Neural cell (in vitro differentiated cells): Measurements from ENCODE around the gene TMTC1. TPM values are rescaled to one million over a fixed set of nuclear protein-coding genes. Genes with fewer than 3 reads are reported as not detected.

ENCODE experiments used
- H2AFZ ChIP-seq: fragments of 200-600, 300-800 bp; sonication (generic), shearing (Covaris generic); 2 replicates; pipeline ENCODE4 v1.6.0; 2014; ENCODE audit warnings: low read depth, mild to moderate bottlenecking, antibody characterized with exemption, low read length, moderate library complexity
- H3F3A ChIP-seq: fragments of 200-600 bp; shearing (Covaris generic); 2 replicates; pipeline ENCODE4 v1.6.1; 2016; ENCODE audit warnings: mild to moderate bottlenecking, moderate library complexity, mixed read lengths, antibody characterized with exemption, low read length; ENCODE audit not compliant: insufficient read depth, poor library complexity, severe bottlenecking
- H3K27ac ChIP-seq: fragments of 200-600, 300-800 bp; sonication (generic), shearing (Covaris generic); 2 replicates; pipeline ENCODE4 v1.5.1; 2014; ENCODE audit warnings: mild to moderate bottlenecking, low read length, moderate library complexity
- H3K27me3 ChIP-seq: fragments of 300-800, 200-600 bp; sonication (generic), shearing (Covaris generic); 2 replicates; pipeline ENCODE4 v1.6.0; 2014; ENCODE audit warnings: mild to moderate bottlenecking, low read depth, low read length, moderate library complexity; ENCODE audit not compliant: insufficient read depth
- H3K36me3 ChIP-seq: fragments of 300-800, 200-600 bp; sonication (generic), shearing (Covaris generic); 2 replicates; pipeline ENCODE4 v1.5.1; 2014; ENCODE audit warnings: mild to moderate bottlenecking, antibody characterized with exemption, low read length, moderate library complexity; ENCODE audit not compliant: insufficient read depth
- H3K4me2 ChIP-seq: fragments of 300-800, 200-600 bp; sonication (generic), shearing (Covaris generic); 2 replicates; pipeline ENCODE4 v1.6.0; 2014; ENCODE audit warnings: mild to moderate bottlenecking, low read length
- H3K4me3 ChIP-seq: fragments of 300-800, 200-600 bp; sonication (generic), shearing (Covaris generic); 2 replicates; pipeline ENCODE4 v1.5.1; 2014; ENCODE audit warnings: mild to moderate bottlenecking, low read length, moderate library complexity
- H3K79me2 ChIP-seq: fragments of 200-600 bp; shearing (Covaris generic); replicated peaks from 2 replicates; pipeline ENCODE4 v1.6.0; 2014; ENCODE audit warnings: mild to moderate bottlenecking, low read length, moderate library complexity; ENCODE audit not compliant: insufficient read depth
- H3K9ac ChIP-seq: fragments of 300-800, 200-600 bp; sonication (generic), shearing (Covaris generic); 2 replicates; pipeline ENCODE4 v1.6.1; 2016; ENCODE audit warnings: mild to moderate bottlenecking, low read length, mixed read lengths
- H3K9me2 ChIP-seq: fragments of 200-600 bp; shearing (Covaris generic); 2 replicates; pipeline ENCODE4 v1.6.1; 2016; ENCODE audit warnings: mild to moderate bottlenecking, low read length, mixed read lengths; ENCODE audit not compliant: insufficient read depth
- H3K9me3 ChIP-seq: fragments of 200-600, 300-800 bp; sonication (generic), shearing (Covaris generic); 2 replicates; pipeline ENCODE4 v1.6.1; 2016; ENCODE audit warnings: mild to moderate bottlenecking, mixed run types, low read length, moderate library complexity, mixed read lengths
- H4K20me1 ChIP-seq: fragments of 200-600 bp; shearing (Covaris generic); 2 replicates; pipeline ENCODE4 v1.6.1; 2016; ENCODE audit warnings: mild to moderate bottlenecking, mixed run types; ENCODE audit not compliant: insufficient read depth
- CTCF ChIP-seq: fragments of 450-650 bp; IDR thresholded peaks from 2 replicates; pipeline ENCODE4 v1.5.1; 2014; ENCODE audit warnings: antibody characterized with exemption, mild to moderate bottlenecking, moderate library complexity; ENCODE audit not compliant: poor library complexity, severe bottlenecking
- EP300 ChIP-seq: fragments of 450-650 bp; conservative IDR thresholded peaks from 2 replicates; pipeline ENCODE4 v1.6.1; 2014; ENCODE audit warnings: antibody characterized with exemption, mild to moderate bottlenecking, moderate library complexity; ENCODE audit not compliant: poor library complexity, severe bottlenecking
- EZH2 ChIP-seq: fragments of 200-600, 300-800 bp; shearing (Covaris generic), sonication (generic); IDR thresholded peaks from 2 replicates; pipeline ENCODE4 v1.6.1; 2014; ENCODE audit warnings: antibody characterized with exemption, low read length, borderline replicate concordance, mild to moderate bottlenecking; ENCODE audit not compliant: insufficient read depth, poor library complexity, severe bottlenecking
- MXI1 ChIP-seq: fragments of 450-650 bp; conservative IDR thresholded peaks from 2 replicates; pipeline ENCODE4 v1.6.1; 2014; ENCODE audit warnings: antibody characterized with exemption, mild to moderate bottlenecking; ENCODE audit not compliant: poor library complexity, severe bottlenecking
- POLR2AphosphoS5 ChIP-seq: IDR thresholded peaks from 2 replicates; pipeline ENCODE4 v1.6.1; 2012
- RAD21 ChIP-seq: fragments of 450-650 bp; conservative IDR thresholded peaks from 2 replicates; pipeline ENCODE4 v1.6.1; 2014; ENCODE audit warnings: antibody characterized with exemption, mild to moderate bottlenecking, moderate library complexity
- REST ChIP-seq: IDR thresholded peaks from 2 replicates; pipeline ENCODE4 v1.6.1; 2012; ENCODE audit warnings: borderline replicate concordance
- SMC3 ChIP-seq: fragments of 450-650 bp; conservative IDR thresholded peaks from 2 replicates; pipeline ENCODE4 v1.6.1; 2014; ENCODE audit warnings: antibody characterized with exemption, mild to moderate bottlenecking, moderate library complexity; ENCODE audit not compliant: poor library complexity
- TAF1 ChIP-seq: IDR thresholded peaks from 2 replicates; pipeline ENCODE4 v1.6.1; 2012; ENCODE audit warnings: low read depth
- polyA plus RNA-seq: library from polyadenylated mRNA; depleted of rRNA; stranded (reverse); fragments of >200 nt; gene quantifications from 2 replicates; pipeline ENCODE4 v1.2.3, GENCODE V29; 2014

The TMTC1 gene
- polyA plus RNA-seq, 1 donor from 2014 or later = 10.0 TPM

- Histone ChIP-seq H3K4me3 (no peak overlapping the region), H3K27ac (no peak overlapping the region), H3K4me2 (no peak overlapping the region), H3K9ac (no peak overlapping the region), H4K20me1 (no peaks in the 10 kb centered on the region), H3K9me3 (no peaks in the 10 kb centered on the region), H2AFZ (no peak overlapping the region), H3K9me2 (no peaks in the 10 kb centered on the region), H3K79me2 (no peaks in the 10 kb centered on the region), H3K36me3 (no peaks in the 10 kb centered on the region), H3K27me3 (no peaks in the 10 kb centered on the region), H3F3A (no peaks in the 10 kb centered on the region)
- TF ChIP-seq RAD21 (no peak), MXI1 (no peak), POLR2AphosphoS5 (no peak), EP300 (no peak), CTCF (no peak), TAF1 (no peak), REST (no peak), SMC3 (no peak), EZH2 (no peak)
Measured at GRCh38 chr12:29578070-29578469, 205.7 kb downstream of the TMTC1 start.

GRCh38 chr12:29574500-29574899 is 209.2 kb downstream of the TMTC1 start:
- no peaks in the 10 kb centered on the region for H3K9me3 ChIP-seq
- no peaks in the 10 kb centered on the region for H3K79me2 ChIP-seq
- no peak overlapping the region for H3K9ac ChIP-seq
- no peak overlapping the region for H3K4me2 ChIP-seq
- no peaks in the 10 kb centered on the region for H3F3A ChIP-seq
- H3K36me3 ChIP-seq = no peaks in the 10 kb centered on the region
- H3K4me3 ChIP-seq = no peak overlapping the region
- TF ChIP-seq REST (no peak), RAD21 (no peak), EZH2 (no peak), TAF1 (no peak), SMC3 (no peak), CTCF (no peak), EP300 (no peak), MXI1 (no peak), POLR2AphosphoS5 (no peak)
- H3K27ac ChIP-seq = no peak overlapping the region
- H3K27me3 ChIP-seq = no peaks in the 10 kb centered on the region
- H4K20me1 ChIP-seq = no peaks in the 10 kb centered on the region
- H3K9me2 ChIP-seq = no peaks in the 10 kb centered on the region
- no peak overlapping the region for H2AFZ ChIP-seq
